GM12865 (cell line): ENCODE measurements around the gene SMC3.

Experiments
- DNase-seq: peaks from one replicate; pipeline ENCODE4 v3.0.0; 2010; ENCODE audit warnings: low read depth
- H3K4me3 ChIP-seq: 2 replicates; pipeline ENCODE4 v1.5.1; 2011; ENCODE audit warnings: mild to moderate bottlenecking, low read depth, low read length, control low read depth
- TF ChIP-seq, protein P1 (sequence below): IDR thresholded peaks from 2 replicates; pipeline ENCODE4 v1.5.1; 2011; ENCODE audit warnings: low read length, control low read depth, low read depth, inconsistent platforms; ENCODE audit not compliant: insufficient read depth; ENCODE audit errors: missing control alignments

The SMC3 gene

DNA sequence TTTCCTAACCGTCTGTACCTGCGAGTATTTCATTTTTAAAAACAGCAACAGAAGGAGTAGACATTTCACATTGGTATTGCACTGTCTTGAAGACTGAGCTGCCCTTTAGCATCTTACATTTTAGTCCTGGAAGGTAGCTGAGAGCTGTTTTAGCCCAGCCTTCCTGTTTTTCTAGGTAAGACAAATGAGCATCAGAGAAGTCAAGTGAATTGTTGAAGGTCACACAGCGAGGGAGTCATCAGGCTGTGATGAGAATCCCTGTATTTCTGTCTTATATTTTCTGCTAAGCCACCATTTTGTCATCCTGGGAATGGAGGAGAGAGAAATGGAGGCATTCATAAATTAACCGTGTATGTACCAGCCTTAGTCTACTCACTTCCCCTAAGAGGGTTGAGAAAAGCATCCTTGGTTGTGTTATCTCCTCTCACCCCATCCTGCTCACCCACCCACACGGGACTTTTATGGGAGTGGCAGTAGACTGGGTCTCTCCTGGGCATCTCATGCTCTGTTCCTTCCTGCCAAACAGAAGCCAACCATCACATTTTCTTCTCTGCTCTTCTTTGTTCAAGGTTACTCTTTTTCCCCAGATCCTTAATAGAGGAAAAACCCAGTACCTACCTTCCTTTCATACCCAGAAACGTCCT is 85.1 kb downstream of the SMC3 start:
- DNase-seq: no peak
- H3K4me3 ChIP-seq: no peak overlapping the region
- TF ChIP-seq, protein P1, sequence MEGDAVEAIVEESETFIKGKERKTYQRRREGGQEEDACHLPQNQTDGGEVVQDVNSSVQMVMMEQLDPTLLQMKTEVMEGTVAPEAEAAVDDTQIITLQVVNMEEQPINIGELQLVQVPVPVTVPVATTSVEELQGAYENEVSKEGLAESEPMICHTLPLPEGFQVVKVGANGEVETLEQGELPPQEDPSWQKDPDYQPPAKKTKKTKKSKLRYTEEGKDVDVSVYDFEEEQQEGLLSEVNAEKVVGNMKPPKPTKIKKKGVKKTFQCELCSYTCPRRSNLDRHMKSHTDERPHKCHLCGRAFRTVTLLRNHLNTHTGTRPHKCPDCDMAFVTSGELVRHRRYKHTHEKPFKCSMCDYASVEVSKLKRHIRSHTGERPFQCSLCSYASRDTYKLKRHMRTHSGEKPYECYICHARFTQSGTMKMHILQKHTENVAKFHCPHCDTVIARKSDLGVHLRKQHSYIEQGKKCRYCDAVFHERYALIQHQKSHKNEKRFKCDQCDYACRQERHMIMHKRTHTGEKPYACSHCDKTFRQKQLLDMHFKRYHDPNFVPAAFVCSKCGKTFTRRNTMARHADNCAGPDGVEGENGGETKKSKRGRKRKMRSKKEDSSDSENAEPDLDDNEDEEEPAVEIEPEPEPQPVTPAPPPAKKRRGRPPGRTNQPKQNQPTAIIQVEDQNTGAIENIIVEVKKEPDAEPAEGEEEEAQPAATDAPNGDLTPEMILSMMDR: no peak
